CD4-positive, alpha-beta T cell (primary cell): ENCODE measurements around the gene ITPR3. TPM values are rescaled to one million over a fixed set of nuclear protein-coding genes. Genes with fewer than 3 reads are reported as not detected.

Experiments used
- ATAC-seq: fragments of 200-7000 bp; cut with Tn5 transposase; one replicate; pipeline ENCODE4 v1.10.0; 2022; ENCODE audit warnings: mild to moderate bottlenecking; ENCODE audit not compliant: poor library complexity
- CTCF ChIA-PET: fragments of 350-600 bp; sonication (Branson Sonifier 250); formaldehyde crosslinking; loops from one replicate; lab custom pipeline; 2021; ENCODE audit warnings: antibody characterized with exemption, inconsistent platforms; lab: Charles Lee
- POLR2A ChIA-PET: fragments of 350-600 bp; sonication (Branson Sonifier 250); formaldehyde crosslinking; loops from one replicate; lab custom pipeline; 2021; ENCODE audit warnings: antibody characterized with exemption, inconsistent platforms; lab: Charles Lee
- DNase-seq, 14 experiments: peaks; one replicate each; pipeline ENCODE4 v3.0.0-alpha.2; 2013 to 2020; ENCODE audit warnings: mixed read lengths in 2 of 14
- H3K27ac ChIP-seq, 2 donors: one replicate each; pipeline versions ENCODE4 v1.5.1 to v1.7.0; 2013; ENCODE audit warnings: low read length in 2 of 2, low read depth in 1 of 2, mild to moderate bottlenecking in 1 of 2
- H3K27me3 ChIP-seq, 2 experiments: 1 replicate in 1 of 2; 2 replicates in 1 of 2; pipeline versions ENCODE4 v1.6.1 to v1.7.0; 2013; ENCODE audit warnings: low read length in 2 of 2, control low read depth in 1 of 2, mild to moderate bottlenecking in 1 of 2, moderate library complexity in 1 of 2; ENCODE audit not compliant: insufficient read depth in 2 of 2, control insufficient read depth in 1 of 2
- H3K36me3 ChIP-seq: one replicate; pipeline ENCODE4 v1.6.1; 2013; ENCODE audit warnings: low read length, control low read depth; ENCODE audit not compliant: insufficient read depth
- H3K4me1 ChIP-seq: one replicate; pipeline ENCODE4 v1.6.1; 2013; ENCODE audit warnings: low read length, control low read depth; ENCODE audit not compliant: insufficient read depth
- H3K4me3 ChIP-seq: one replicate; pipeline ENCODE4 v1.5.1; 2013; ENCODE audit warnings: mild to moderate bottlenecking, low read length, moderate library complexity
- H3K9me3 ChIP-seq, 2 experiments: 1 replicate in 1 of 2; 2 replicates in 1 of 2; pipeline versions ENCODE4 v1.6.1 to v1.7.0; 2013; ENCODE audit warnings: low read length in 2 of 2, mild to moderate bottlenecking in 2 of 2, control low read depth in 1 of 2, moderate library complexity in 1 of 2; ENCODE audit not compliant: control insufficient read depth in 1 of 2, insufficient read depth in 1 of 2
- H3K27ac Mint-ChIP-seq: one replicate; pipeline ENCODE4 v1.8.0; 2020; ENCODE audit warnings: mixed read lengths
- H3K27me3 Mint-ChIP-seq: one replicate; pipeline ENCODE4 v1.8.0; 2021; ENCODE audit warnings: mixed read lengths
- H3K36me3 Mint-ChIP-seq: one replicate; pipeline ENCODE4 v1.8.0; 2021; ENCODE audit warnings: low read depth, mixed read lengths
- H3K4me1 Mint-ChIP-seq: one replicate; pipeline ENCODE4 v1.8.0; 2021; ENCODE audit warnings: low read depth, mixed read lengths
- H3K4me3 Mint-ChIP-seq: one replicate; pipeline ENCODE4 v1.8.0; 2020; ENCODE audit warnings: mild to moderate bottlenecking, mixed read lengths
- H3K9me3 Mint-ChIP-seq: one replicate; pipeline ENCODE4 v1.8.0; 2020; ENCODE audit warnings: mixed read lengths
- CTCF ChIP-seq: fragments of 200-600 bp; IDR thresholded peaks from one replicate; pipeline ENCODE4 v1.8.0; 2022; ENCODE audit warnings: antibody characterized with exemption, mild to moderate bottlenecking
- intact Hi-C, 2 experiments: fragments of 100-400 bp; cut with DNase I in 1 of 2; cut with micrococcal nuclease in 1 of 2; formaldehyde crosslinking; loops; one replicate each; pipeline versions ENCODE4 v1.15.1 to v1.9.0; 2023 to 2025; cut with DNase I, micrococcal nuclease
- total RNA-seq, 174 experiments: library from RNA in 2 of 174; stranded (reverse) in 2 of 174; gene quantifications; one replicate each; pipeline ENCODE4 v1.2.3 and lab custom pipeline; 2021 to 2026

Gene ITPR3
- total RNA-seq, 2 experiments from 2014 or later = 44.5 to 45.5 TPM

DNA sequence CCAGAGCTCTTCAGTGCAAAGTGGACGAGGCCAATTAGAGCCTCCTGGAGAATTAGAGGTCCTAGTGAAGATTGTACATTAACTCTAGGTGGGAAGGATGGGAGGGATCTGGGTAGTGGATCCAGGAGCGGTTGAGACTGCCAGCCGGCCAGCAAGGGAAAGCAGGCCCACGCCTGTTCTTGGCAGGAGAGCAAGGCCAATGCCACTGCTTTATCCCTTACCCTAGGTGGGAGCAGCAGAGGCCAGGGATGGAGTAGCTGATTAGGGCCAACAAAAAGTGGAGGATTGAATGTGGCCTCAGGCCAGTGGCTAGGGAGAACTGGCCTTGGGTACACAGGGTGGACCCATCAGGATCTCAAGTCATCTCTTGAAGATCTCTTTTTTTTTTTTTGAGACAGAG lies 3.7 kb downstream of the ITPR3 start:
- no peaks in the 10 kb centered on the region for H3K27me3 Mint-ChIP-seq
- POLR2A ChIA-PET = no interaction called here
- Histone ChIP-seq H3K27me3 (no peaks in the 10 kb centered on the region), H3K36me3 (peaks cover 23% of the 10 kb centered on the region), H3K27ac (no peak overlapping the region), H3K9me3 (no peaks in the 10 kb centered on the region), H3K4me3 (no peak overlapping the region), H3K4me1 (peaks cover 59% of the 10 kb centered on the region)
- no peaks in the 10 kb centered on the region for H3K9me3 Mint-ChIP-seq
- ATAC-seq = no peak
- H3K4me3 Mint-ChIP-seq = no peak overlapping the region
- no peak for DNase-seq
- CTCF ChIA-PET = no interaction called here
- H3K4me1 Mint-ChIP-seq = peaks cover 56% of the 10 kb centered on the region
- no peak overlapping the region for H3K27ac Mint-ChIP-seq
- TF ChIP-seq CTCF = no peak
- intact Hi-C loops = loop anchor here in 1 of 2 experiments (5.0 kb wide), 1 partner anchor 67 kb away; no protein-coding TSS in a partner anchor
- H3K36me3 Mint-ChIP-seq = peaks cover 35% of the 10 kb centered on the region

DNA sequence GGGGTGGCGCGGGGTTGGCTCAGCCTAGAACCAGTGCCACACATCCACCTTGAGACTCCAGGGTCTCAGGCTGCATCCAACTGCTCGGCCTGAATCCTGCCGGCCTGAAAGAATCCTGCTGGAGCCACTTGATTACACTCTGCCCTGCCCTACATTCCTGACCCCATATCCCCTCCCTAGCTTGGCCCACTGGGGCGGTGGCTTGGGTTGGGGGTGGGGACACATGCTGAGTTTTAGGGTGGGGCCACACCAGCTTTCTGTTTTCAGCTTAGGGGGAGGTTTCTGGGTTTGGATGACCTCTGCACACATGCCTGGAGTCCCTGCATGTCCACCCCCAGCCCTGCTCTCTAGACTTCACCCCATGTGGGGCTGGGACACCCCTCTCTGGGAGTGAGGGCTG lies 6.8 kb downstream of the ITPR3 start:
- Mint-ChIP-seq H3K27ac (no peak overlapping the region), H3K4me1 (peaks cover 64% of the 10 kb centered on the region), H3K27me3 (no peaks in the 10 kb centered on the region), H3K9me3 (no peaks in the 10 kb centered on the region), H3K4me3 (no peak overlapping the region), H3K36me3 (peaks cover 25% of the 10 kb centered on the region)
- no peak for TF ChIP-seq CTCF
- no peak for DNase-seq
- H3K9me3 ChIP-seq = no peaks in the 10 kb centered on the region
- no peaks in the 10 kb centered on the region for H3K27me3 ChIP-seq
- no peak overlapping the region for H3K4me3 ChIP-seq
- CTCF ChIA-PET = no interaction called here
- peaks cover 23% of the 10 kb centered on the region for H3K36me3 ChIP-seq
- POLR2A ChIA-PET = no interaction called here
- peaks cover 58% of the 10 kb centered on the region for H3K4me1 ChIP-seq
- intact Hi-C loops = no loop called here
- no peak for ATAC-seq
- H3K27ac ChIP-seq = no peak overlapping the region

- peak overlapping the region; percentile 15 for H3K4me3 Mint-ChIP-seq
Observed at GRCh38 chr6:33628401-33628964, 7.4 kb downstream of the ITPR3 start.

More at GRCh38 chr6:33628401-33628964, 7.4 kb downstream of the ITPR3 start:
- Histone ChIP-seq H3K27ac (no peak overlapping the region), H3K27me3 (no peaks in the 10 kb centered on the region), H3K4me3 (no peak overlapping the region), H3K4me1 (peaks cover 57% of the 10 kb centered on the region), H3K9me3 (no peaks in the 10 kb centered on the region), H3K36me3 (peaks cover 23% of the 10 kb centered on the region)
- peaks cover 63% of the 10 kb centered on the region for H3K4me1 Mint-ChIP-seq
- H3K9me3 Mint-ChIP-seq = no peaks in the 10 kb centered on the region
- peaks cover 19% of the 10 kb centered on the region for H3K36me3 Mint-ChIP-seq
- intact Hi-C loops = no loop called here
- ChIA-PET POLR2A (no interaction called here), CTCF (no interaction called here)
- no peak overlapping the region for H3K27ac Mint-ChIP-seq
- H3K27me3 Mint-ChIP-seq = no peaks in the 10 kb centered on the region
- no peak for TF ChIP-seq CTCF
- ATAC-seq (no peak), DNase-seq (no peak)
